Germinal center (tissue), 1 donor: ENCODE data around the gene DNAJC3.

ENCODE experiments used
- DNase-seq: peaks from one replicate; pipeline ENCODE4 v3.0.0; 2012; ENCODE audit warnings: mixed read lengths, low spot score

Gene DNAJC3

DNA sequence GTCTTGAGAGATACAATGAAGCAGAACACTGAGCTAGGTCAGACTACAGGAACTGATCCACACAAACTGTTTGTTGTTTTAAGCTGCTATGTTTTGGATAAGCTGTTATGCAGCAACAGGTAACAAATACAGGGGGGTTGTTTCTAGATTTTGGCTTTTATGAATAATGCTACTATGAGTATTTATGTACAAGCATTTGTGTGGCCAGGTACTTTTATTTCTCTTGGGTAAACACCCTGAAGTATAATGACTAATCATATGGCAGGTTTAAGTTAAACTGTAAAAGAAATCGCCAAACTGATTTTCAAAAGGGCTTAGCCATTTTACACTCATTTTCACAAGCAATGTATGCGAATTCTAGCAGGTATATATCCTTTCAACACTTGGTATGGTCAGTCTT, 166.0 kb downstream of the DNAJC3 start:
- no peak for DNase-seq
